GM19328 (cell line): Measurements from ENCODE around the gene METTL3.
"Not testable (repeated sequence)": the region's sequence is repeated elsewhere in the genome, so short reads cannot be mapped to it uniquely, and the experiment has no call there.

Experiments used
- ATAC-seq: cut with Tn5 transposase; IDR thresholded peaks from one replicate; pipeline ENCODE4 v1.9.1; 2021; ENCODE audit warnings: mild to moderate bottlenecking, moderate library complexity; ENCODE audit not compliant: unreplicated experiment

METTL3 gene

DNA sequence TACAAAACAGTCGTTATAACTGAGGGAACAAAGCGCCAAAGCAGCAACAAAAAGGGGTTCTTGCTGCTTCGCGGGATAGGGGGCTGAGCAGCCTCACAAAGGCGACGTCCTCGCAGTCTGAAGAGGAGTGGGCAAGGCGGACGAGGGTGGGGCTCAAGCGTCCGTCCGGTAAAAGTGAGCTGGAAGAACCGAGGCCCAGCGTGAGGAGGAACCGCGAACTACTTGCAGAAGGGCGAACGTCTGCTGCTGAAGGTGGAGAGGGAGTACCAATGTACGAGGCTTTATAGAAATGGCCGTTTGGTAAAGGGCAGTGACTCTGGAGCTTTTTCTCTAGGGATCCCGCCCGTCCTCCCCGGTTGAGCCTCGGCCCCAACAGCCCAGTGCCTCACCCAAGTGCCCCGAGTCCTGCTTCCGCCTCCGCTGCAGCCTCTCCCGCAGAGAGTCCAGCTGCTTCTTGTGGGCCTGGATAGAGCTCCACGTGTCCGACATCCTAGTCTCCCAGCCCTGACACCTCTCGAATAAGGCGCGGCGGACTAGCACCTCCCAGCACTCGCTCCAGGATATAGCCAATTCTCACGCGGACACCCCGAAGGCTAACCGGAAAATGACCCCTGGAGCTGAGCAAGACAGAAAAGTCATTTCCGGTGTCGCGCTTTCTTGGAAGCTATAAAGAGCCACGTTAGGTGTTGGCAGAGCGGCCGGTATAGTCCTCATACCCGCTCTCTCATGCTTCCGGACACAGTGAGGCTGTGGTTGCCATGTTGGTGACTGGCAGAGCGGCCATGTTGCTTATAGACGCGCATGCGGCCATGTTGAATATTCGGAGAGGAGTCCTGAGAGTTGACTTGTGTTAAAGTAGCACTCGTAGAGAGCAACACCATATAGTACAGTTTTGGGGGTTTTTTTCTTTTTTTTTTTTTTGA is at the start of gene METTL3:
Gene METTL3, minus strand, starts transcription at position 606 of the 923 bp plus-strand sequence. Its CDS starts 117 bp downstream, at position 489.
- peak; percentile 95 for ATAC-seq

DNA sequence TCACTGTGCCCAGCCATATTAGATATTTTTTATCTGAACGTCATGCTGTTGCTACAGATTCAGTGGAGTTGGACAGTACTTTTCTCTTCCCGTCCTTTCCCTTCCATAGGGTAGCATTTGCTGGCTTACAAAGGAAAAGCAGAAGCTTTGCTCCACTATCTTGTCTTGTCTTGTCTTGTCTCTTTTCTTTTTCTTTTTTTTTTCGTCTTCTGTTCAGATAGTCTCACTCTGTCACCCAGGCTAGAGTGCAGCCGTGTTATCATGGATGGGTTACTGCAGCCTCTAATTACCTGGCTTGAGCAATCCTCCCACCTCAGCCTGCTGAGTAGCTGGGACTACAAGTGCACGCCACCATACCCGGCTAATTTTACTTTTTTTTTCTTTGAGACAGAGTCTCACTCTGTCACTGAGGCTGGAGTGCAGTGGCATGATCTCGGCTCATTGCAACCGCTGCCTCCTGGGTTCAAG is 47.6 kb upstream of the METTL3 start:
- ATAC-seq: no peak

DNA sequence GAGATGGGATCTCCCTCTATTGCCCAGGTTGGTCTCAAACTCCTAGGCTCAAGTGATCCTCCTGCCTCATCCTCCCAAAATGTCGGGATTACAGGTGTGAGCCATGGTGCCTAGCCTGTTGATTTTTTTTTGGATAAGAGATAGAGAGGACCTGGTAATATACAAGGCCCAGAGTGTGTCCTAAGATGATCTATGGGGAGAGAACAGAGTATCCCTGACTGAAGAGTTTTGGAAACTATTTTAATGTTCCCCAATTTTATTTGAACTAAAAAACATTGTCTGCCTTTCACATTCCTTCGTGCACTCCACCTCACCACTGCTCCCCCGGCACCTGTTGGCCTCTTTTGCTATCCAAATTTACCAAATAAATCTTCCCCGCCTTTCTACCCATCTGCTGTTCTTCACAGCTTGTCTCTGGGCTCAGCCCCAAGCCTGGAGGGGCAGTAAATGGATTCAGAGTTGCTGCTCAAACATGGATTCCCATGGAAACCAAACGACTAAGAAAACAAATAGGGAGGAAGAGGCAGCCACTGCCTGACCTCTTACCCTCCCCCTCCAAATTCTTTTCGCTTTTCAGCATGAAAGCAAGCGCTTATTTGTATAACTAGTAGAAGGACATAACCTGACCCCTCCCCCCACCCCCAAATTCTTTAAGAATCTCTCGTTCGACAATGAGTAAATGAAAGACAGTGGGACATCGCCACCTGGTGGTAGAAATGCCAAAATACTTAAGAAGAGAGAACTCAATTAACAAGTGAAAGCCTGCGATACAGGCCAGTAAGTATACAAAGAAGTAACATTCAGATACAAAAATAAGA is 46.2 kb upstream of the METTL3 start:
- no peak for ATAC-seq

DNA sequence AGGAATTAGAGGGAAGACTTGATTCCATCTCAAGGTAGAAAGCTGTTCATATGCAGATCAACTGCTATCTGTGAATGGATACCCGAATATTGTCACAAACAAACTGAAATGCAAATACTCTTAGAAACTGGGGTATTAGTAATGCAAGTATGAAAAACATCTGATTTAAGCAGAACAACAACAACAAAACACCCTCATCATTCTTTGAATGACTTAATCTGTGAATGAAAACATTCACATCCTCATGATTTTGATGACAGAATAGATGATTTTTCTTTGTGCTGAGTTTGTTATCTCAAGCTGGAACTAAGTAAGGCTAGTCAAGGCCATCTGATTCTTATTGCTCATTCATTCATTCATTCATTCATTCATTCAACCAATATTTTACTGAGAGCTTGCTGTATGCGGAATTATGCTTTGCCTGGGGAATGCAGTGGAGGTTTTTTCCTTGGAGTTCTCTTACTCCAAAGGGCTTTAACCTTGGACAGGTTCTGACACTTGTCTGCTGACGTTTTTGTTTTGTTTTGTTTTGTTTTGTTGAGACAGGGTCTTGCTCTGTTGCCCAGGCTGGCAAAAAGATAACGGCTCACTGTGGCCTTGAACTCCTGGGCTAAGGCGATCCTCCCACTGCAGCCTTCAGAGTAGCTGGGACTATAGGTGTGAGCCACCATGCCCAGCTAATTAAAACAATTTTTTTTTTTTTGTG is 45.4 kb upstream of the METTL3 start:
- no peak for ATAC-seq

DNA sequence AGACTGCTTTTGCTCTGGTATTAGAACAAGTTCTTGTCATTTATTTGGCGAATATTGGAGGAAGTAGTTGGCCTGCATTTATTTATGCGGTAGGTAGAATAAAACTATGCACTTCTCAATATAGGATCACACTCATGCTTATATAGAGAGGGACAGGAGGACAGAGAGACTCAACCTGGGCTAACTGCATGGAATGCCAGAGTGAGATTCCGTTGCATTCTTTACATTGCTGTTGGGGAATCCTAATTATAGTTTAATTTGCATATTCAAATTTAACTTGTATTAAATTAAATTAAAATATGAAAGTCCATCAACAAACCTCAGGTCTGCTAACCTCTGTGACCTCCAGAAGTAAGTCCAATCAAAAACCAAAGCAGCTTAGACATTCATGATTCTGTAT is 42.1 kb upstream of the METTL3 start:
- ATAC-seq: no peak

DNA sequence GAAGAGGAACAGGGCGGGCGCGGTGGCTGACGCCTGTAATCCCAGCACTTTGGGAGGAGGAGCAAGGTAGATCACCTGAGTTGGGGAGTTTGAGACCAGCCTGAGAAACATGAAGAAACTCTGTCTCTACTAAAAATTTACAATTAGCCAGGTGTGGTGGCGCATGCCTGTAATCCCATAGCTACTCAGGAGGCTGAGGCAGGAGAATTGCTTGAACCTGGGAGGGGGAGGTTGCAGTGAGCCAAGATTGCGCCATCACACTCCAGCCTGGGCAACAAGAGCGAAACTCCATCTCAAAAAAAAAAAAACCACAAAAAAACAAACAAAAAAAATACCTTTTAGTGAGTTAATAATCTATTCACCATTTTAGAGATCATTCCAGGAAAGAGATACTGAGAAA is 33.4 kb upstream of the METTL3 start:
- ATAC-seq: not testable (repeated sequence)

DNA sequence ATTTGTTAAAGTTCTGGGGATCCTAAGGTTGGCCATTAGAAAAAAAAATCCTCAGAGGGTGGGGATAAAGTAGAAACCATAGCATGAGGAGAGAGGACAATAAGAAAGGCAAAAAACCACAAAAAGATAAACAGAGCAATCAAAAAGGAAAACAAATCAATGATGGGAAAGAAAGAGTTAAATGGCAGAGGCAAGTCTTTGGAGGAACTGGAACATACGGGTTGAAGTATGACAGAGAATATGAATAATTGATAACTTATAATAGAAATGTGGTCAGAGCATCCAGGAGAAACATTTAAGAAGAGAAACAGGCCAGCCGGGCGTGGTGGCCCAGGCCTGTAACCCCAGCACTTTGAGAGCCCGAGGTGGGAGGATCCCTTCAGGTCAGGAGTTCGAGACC is 32.8 kb upstream of the METTL3 start:
- ATAC-seq: no peak

DNA sequence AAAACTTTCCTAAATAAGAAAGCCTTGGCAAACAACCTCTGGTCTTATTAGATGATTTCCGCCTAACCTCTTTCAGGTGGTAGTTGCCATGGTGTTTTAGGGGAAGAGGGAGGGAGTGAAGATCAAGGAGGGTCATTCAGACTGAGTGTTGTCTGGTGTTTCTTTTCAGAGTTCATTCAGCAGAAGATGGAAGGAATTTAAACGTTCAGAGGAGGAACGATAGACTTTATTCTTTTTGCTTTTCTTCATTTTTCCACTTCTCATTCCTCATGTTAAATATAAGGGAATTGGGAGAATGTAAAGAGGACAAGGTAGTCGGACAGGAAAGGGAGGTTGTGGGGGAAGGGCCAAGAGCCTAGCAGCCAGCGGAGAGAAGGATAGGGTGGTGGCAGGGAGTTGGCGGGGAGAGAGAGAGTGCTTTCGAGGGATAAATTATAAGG is 32.4 kb upstream of the METTL3 start:
- no peak for ATAC-seq

DNA sequence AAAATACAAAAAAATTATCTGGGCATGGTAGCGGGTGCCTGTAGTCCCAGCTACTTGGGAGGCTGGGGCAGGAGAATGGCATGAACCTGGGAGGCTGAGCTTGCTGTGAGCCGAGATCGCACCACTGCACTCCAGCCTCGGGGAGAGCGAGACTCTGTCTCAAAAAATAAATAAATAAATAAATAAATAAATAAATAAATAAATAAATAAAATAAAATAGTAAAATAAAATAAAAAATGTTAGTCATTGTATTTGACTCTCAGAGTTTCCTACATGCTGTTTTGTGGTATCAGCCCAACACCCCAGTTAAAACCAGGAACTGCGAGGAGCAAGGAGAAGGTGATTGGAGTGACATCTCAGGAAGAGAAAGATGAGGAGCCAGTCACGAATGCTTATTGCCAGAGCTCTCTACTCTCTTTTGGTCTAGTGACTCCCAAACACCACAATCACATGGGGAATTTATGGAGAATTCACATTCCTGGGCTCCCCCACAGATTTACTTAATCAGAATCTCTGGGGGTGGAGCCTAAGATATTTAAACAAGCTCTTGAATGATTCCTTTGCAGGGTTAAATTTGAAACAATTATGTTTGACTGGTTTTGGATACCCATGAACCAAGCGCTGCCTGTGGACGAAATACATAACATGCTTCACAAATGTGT is 30.4 kb upstream of the METTL3 start:
- ATAC-seq: no peak

DNA sequence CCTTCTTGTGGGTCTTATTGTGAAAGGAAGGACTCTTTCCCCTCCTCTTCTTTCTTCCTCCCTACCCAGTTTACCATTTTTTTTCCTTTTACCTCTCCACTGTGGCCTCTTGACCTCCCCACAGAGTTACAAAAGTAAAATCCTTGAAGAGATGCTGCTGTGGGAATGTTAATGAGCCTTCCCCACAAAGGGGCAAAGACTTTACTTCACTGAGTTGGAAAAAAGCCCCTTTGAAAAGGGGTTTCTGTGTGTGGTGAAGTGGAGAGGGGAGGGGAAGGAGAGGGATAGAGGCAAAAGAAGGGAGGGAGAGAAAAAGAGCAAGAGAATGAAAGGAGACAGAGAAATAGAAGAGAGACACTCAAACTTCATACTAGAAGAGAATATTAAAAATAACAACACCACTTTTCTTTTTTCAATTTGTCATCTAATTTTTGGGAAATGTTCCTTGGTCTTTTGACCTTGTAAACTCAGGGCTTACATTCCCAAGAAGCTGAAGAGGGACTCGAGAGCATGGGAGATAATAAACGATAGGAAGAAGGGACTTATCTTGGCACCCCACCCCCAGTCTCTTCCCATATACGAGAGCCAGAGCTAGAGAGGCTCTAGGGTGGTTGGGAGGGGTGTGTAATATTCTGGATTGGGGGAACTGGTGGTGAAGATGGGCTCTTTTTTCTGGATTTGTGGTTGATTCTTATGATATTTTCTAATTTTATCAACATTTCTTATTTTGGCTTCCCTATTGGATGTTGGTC is 28.2 kb upstream of the METTL3 start:
- ATAC-seq: no peak

DNA sequence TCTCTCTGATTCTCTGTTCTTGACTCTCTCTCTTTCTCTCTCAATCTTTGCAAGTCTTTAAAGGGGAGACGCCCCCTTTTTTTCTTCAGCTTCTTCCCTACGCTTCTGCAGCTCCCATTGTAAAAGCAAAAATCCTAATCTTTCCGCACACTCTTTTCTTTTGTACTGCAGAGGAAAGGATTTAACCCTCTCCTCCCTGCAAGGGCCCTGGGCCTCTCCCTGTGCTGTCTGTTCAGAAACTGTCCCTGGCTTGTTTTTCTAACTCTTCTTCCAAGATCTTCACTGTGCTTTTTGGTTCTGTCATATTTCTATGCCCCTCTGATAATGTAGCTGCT is 25.9 kb upstream of the METTL3 start:
- no peak for ATAC-seq

DNA sequence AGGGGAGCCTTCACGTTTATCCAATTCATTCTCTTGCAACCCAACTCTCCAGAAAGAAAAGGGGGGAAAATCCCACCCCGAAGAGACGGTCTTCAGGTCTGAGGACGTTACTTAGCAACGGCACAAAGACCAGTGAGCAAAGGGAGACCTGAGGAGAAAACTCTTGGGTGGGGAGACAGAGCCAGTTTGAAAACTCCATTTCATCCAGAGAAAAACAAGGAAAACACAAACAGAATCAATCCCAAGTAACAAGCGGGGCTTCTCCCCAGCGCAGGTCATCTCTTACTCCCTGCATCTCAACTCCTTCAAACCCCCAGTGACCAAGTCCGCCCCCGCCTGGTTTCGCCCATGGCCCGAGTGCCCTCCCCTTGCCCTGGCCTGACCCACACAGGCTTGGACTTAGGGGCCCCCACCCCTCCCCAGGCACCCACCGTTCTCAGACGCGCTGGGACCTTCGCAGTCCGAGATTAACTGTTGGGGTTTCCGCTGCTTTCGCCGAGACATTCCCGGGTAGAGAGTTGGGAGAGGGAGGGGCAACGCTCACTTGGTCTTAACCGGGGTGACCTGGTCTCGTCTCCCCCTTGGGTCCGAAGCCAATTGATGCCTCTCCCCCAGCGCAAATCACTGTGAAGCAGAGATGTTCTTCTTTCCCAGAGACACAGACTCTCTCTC is 25.4 kb upstream of the METTL3 start:
- no peak for ATAC-seq

DNA sequence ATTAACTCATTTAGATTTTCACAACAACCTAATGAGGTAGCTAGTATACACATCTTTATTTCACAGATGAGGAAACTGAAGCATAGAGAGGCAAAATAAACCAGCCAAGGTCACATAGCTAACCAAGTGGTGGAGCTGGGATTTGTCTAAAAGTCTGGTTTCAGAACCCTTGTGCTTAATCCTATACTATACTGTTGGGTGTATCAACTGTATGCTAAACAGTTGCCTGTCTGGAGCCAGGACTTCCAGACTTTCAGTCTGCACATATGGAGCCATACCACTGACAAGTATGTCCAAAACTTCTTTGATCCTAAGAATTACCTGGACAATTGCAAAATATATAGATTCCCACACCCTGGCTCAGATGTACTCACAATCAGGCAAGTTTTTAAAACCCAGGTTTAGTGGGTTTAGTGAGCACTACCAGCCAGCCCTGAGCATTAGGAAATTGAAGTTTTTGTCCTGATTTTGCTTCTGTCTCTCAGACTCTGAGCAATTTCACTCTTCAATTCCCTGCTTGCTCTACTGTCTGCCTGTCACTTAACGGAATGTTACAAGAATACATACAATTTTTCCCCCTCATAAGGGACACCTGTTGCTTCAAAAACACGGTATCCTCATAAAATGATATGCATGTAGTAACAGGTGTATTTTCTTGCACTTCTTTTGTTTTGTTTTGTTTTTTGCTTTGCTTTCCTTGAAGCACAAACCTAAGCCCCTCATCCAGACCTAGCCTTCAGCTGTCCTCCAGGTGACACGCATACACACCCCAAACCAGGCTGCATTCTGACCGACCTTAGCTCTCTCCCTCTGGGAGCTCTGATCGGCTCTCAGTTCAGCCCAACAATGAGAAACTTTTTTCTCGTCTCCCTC is 24.6 kb upstream of the METTL3 start:
- no peak for ATAC-seq

DNA sequence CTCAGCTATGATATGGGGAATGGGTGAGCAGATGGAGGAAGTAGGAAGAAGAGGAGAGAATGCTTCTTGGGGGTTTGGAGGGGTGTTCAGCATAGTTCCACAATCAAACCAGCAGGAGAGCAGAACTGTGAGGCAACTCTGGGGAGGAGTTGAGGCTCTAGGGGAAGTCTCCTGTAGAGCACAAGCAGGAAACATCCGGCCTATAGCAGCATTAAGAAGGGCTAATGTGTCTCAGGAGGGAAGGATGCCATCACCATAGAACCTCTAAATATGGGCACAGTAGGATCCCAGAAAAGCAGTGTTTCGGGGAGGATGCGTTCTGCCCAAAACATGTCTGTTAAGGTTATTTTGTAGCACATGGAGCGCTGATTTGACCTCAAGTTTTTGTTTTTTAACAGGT is 23.4 kb upstream of the METTL3 start:
- no peak for ATAC-seq

DNA sequence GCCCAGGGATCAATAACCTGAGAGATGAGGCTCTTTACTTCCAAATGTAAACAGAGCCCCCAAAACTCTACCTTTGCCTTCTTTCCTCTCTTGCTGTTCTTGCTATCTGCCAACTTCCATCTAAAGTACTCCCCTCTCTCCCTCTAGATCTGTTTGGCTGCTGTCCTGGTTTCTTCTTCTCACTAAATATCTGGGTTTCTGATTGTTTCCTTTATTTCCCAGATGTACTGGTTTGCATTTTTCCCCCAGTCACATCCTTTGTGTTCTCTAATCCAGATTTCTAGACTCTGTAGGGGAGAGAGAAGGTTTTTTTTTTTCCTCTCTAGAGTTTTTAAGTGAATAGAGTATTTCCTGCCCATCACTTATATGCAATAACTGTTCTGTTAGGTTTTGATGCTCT is 22.2 kb upstream of the METTL3 start:
- no peak for ATAC-seq

DNA sequence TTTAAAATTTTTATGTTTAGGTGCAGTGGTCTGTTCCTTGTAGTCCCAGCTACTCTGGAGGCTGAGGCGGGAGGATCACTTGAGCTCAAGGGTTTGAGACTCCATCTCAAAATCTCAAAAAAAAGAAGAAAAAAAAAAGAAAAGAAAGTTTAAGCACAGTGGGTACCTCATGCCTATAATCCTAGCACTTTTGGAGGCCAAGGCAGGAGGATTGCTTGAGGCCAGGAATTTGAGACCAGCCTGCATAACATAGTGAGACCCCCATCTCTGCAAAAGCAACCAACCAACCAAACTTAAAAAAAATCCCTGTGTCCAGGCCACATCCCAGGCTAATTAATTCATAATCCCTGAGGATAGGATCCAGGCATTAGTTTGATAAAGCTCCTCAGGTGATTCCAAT is 18.4 kb upstream of the METTL3 start:
- no peak for ATAC-seq

DNA sequence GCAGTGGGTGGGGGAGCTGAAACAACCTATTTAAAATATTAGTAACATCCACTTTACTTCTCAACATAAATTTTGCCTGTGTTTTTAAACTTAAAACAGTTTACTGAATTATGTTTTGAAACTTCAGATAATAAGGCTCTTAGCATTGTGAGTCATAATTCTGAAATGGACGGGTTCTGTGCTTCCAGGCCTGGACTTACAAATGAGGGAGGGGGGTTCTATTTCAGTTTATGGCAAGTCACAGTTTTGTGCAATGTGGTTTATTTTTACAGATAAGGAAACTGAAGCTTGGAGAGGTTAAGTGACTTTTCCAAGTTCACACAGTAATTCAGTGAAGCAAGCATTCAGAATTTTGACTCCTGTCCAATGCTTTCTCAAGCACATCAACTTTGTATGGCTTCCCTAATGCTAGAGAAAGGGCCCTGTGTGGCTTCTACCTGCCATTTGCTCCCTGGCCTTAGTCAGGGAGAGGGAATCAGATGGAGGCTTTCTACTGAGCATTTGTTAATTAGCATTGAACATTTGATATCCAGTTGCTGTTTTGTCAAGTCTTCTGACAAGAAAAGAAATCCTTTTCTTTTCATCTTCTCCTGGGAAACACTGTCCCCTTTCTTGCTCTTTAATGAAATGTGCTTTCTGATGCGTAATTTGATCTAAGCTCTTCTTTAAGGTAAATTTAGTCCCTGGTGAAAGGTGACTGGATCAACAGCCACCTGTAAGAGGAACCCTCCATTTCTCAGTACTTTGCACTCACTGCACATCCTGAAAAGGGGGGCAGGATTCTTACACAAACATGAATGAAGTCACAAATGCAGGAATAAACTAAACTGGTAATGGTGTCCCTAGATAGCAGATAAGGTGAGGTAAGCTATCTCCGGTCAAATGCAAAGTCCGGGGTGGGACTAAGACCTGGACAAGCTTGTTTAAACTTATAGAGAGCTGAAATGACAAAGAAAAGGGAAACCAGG is 17.5 kb upstream of the METTL3 start:
- no peak for ATAC-seq
